Activated T-helper 1 cell treated with anti-CD3 and anti-CD28 coated beads, Interleukin-12 subunit alpha, Interleukin-12 subunit beta, Interleukin-2, Interleukin-4 antibody, amounts not matched to agents 30 ng/mL and 10 ng/mL and 1 ng/mL, durations not matched to agents 14 hours and 24 hours and 36 hours (primary cell): ENCODE measurements around the gene DPEP1. TPM values are rescaled to one million over a fixed set of nuclear protein-coding genes. Genes with fewer than 3 reads are reported as not detected.

Experiments used
- DNase-seq: peaks from one replicate; pipeline ENCODE4 v3.0.0; 2021; ENCODE audit warnings: low spot score
- H3K27ac Mint-ChIP-seq: one replicate; pipeline ENCODE4 v1.8.0; 2021; ENCODE audit warnings: mild to moderate bottlenecking, mixed read lengths
- H3K27me3 Mint-ChIP-seq: one replicate; pipeline ENCODE4 v1.8.0; 2022; ENCODE audit warnings: mild to moderate bottlenecking, moderate library complexity, mixed read lengths; ENCODE audit not compliant: insufficient read depth
- H3K36me3 Mint-ChIP-seq: one replicate; pipeline ENCODE4 v1.8.0; 2021; ENCODE audit warnings: low read depth, mixed read lengths
- H3K4me1 Mint-ChIP-seq: one replicate; pipeline ENCODE4 v1.8.0; 2021; ENCODE audit warnings: low read depth, mixed read lengths
- H3K4me3 Mint-ChIP-seq: one replicate; pipeline ENCODE4 v1.8.0; 2021; ENCODE audit warnings: mild to moderate bottlenecking, moderate library complexity, mixed read lengths
- H3K9me3 Mint-ChIP-seq: one replicate; pipeline ENCODE4 v1.8.0; 2021; ENCODE audit warnings: mixed read lengths
- intact Hi-C: fragments of 100-400 bp; cut with micrococcal nuclease; formaldehyde crosslinking; loops from one replicate; pipeline ENCODE4 v1.15.1; 2024
- total RNA-seq: library from RNA; stranded (reverse); gene quantifications from 2 replicates; pipeline ENCODE4 v1.2.3, GENCODE V29; 2022

Gene DPEP1
- total RNA-seq, 1 donor from 2014 or later: not detected

- Mint-ChIP-seq H3K27me3 (peaks cover 22% of the 10 kb centered on the region), H3K36me3 (peaks cover under 1% of the 10 kb centered on the region), H3K9me3 (no peaks in the 10 kb centered on the region), H3K27ac (no peak overlapping the region), H3K4me3 (no peak overlapping the region), H3K4me1 (peaks cover 10% of the 10 kb centered on the region)
- DNase-seq: no peak
- intact Hi-C loops: no loop called here
These were observed 40.8 kb upstream of the DPEP1 start for GRCh38 chr16:89572485-89573205.

- Mint-ChIP-seq H3K27me3 (peaks cover 26% of the 10 kb centered on the region), H3K36me3 (no peaks in the 10 kb centered on the region), H3K27ac (no peak overlapping the region), H3K4me1 (peaks cover 10% of the 10 kb centered on the region), H3K9me3 (no peaks in the 10 kb centered on the region), H3K4me3 (peak overlapping the region; percentile 37)
- intact Hi-C loops: loop anchor here (1.0 kb wide), 1 partner anchor 67 kb away; no protein-coding TSS in a partner anchor
- no peak for DNase-seq
These were observed 39.4 kb upstream of the DPEP1 start for GRCh38 chr16:89573826-89574680.

GRCh38 chr16:89574681-89575246 is 38.7 kb upstream of the DPEP1 start:
- no peak overlapping the region for H3K27ac Mint-ChIP-seq
- H3K27me3 Mint-ChIP-seq: peaks cover 26% of the 10 kb centered on the region
- no peaks in the 10 kb centered on the region for H3K9me3 Mint-ChIP-seq
- no peaks in the 10 kb centered on the region for H3K36me3 Mint-ChIP-seq
- DNase-seq: peak; percentile 33
- intact Hi-C loops: loop anchor here (1.0 kb wide), 2 partner anchors 13 to 67 kb away; no protein-coding TSS in a partner anchor
- H3K4me1 Mint-ChIP-seq: peaks cover 10% of the 10 kb centered on the region
- peak overlapping the region; percentile 39 for H3K4me3 Mint-ChIP-seq

- Mint-ChIP-seq H3K27ac (no peak within 1 kb of the TSS), H3K9me3 (no peaks in the 10 kb centered on the region), H3K4me3 (peak within 1 kb of the TSS; percentile 39), H3K27me3 (peaks cover 26% of the 10 kb centered on the region), H3K36me3 (no peaks in the 10 kb centered on the region), H3K4me1 (peaks cover 10% of the 10 kb centered on the region)
- intact Hi-C loops: loop anchor here (1.0 kb wide), 1 partner anchor 12 kb away; no protein-coding TSS in a partner anchor
- no peak for DNase-seq
These were observed 37.9 kb upstream of the DPEP1 start, which contains the start of gene CPNE7 for GRCh38 chr16:89575247-89576152. Gene CPNE7 (plus strand): TSS chr16:89575758. CDS start chr16:89575898, 140 bp downstream.

- no peak overlapping the region for H3K27ac Mint-ChIP-seq
- DNase-seq: no peak
- peaks cover 26% of the 10 kb centered on the region for H3K27me3 Mint-ChIP-seq
- peaks cover 10% of the 10 kb centered on the region for H3K4me1 Mint-ChIP-seq
- H3K9me3 Mint-ChIP-seq: no peaks in the 10 kb centered on the region
- H3K4me3 Mint-ChIP-seq: no peak overlapping the region
- H3K36me3 Mint-ChIP-seq: no peaks in the 10 kb centered on the region
- intact Hi-C loops: no loop called here
These were observed 37.0 kb upstream of the DPEP1 start for GRCh38 chr16:89576153-89577054.

- Mint-ChIP-seq H3K27me3 (peaks cover 21% of the 10 kb centered on the region), H3K36me3 (no peaks in the 10 kb centered on the region), H3K9me3 (no peaks in the 10 kb centered on the region), H3K4me1 (peaks cover 5% of the 10 kb centered on the region), H3K4me3 (peak overlapping the region; percentile 42), H3K27ac (no peak overlapping the region)
- intact Hi-C loops: no loop called here
- no peak for DNase-seq
These were observed 36.2 kb upstream of the DPEP1 start for GRCh38 chr16:89577055-89577759.

GRCh38 chr16:89579351-89579750 is 34.1 kb upstream of the DPEP1 start:
- H3K4me3 Mint-ChIP-seq: no peak overlapping the region
- H3K4me1 Mint-ChIP-seq: no peaks in the 10 kb centered on the region
- no peaks in the 10 kb centered on the region for H3K36me3 Mint-ChIP-seq
- H3K9me3 Mint-ChIP-seq: no peaks in the 10 kb centered on the region
- peaks cover 10% of the 10 kb centered on the region for H3K27me3 Mint-ChIP-seq
- intact Hi-C loops: no loop called here
- H3K27ac Mint-ChIP-seq: no peak overlapping the region
- no peak for DNase-seq

GRCh38 chr16:89581045-89581695 is 32.3 kb upstream of the DPEP1 start:
- Mint-ChIP-seq H3K27me3 (peaks cover 10% of the 10 kb centered on the region), H3K36me3 (no peaks in the 10 kb centered on the region), H3K4me3 (no peak overlapping the region), H3K9me3 (no peaks in the 10 kb centered on the region), H3K4me1 (no peaks in the 10 kb centered on the region), H3K27ac (no peak overlapping the region)
- DNase-seq: no peak
- intact Hi-C loops: no loop called here

- intact Hi-C loops: no loop called here
- Mint-ChIP-seq H3K9me3 (no peaks in the 10 kb centered on the region), H3K27me3 (peaks cover 7% of the 10 kb centered on the region)
These were observed 31.4 kb upstream of the DPEP1 start for GRCh38 chr16:89581861-89582563.

GRCh38 chr16:89582614-89583196 is 30.7 kb upstream of the DPEP1 start:
- DNase-seq: no peak
- Mint-ChIP-seq H3K4me1 (no peaks in the 10 kb centered on the region), H3K9me3 (no peaks in the 10 kb centered on the region), H3K27ac (no peak overlapping the region), H3K4me3 (no peak overlapping the region), H3K27me3 (peaks cover 4% of the 10 kb centered on the region), H3K36me3 (no peaks in the 10 kb centered on the region)
- intact Hi-C loops: no loop called here

More at GRCh38 chr16:89581861-89582563, 31.4 kb upstream of the DPEP1 start:
- no peaks in the 10 kb centered on the region for H3K36me3 Mint-ChIP-seq
- no peak for DNase-seq
- no peak overlapping the region for H3K4me3 Mint-ChIP-seq
- no peaks in the 10 kb centered on the region for H3K4me1 Mint-ChIP-seq
- H3K27ac Mint-ChIP-seq: no peak overlapping the region
